Ectodermal cell (in vitro differentiated cells): ENCODE data around the gene TGFA.

ENCODE experiments used
- H3K27ac ChIP-seq: 2 replicates; pipeline ENCODE4 v1.7.0; 2013; ENCODE audit warnings: mild to moderate bottlenecking, low read depth, low read length; ENCODE audit not compliant: insufficient read depth, poor library complexity, severe bottlenecking
- H3K27me3 ChIP-seq: 2 replicates; pipeline ENCODE4 v1.7.0; 2013; ENCODE audit warnings: mild to moderate bottlenecking, low read length; ENCODE audit not compliant: insufficient read depth, control insufficient read depth, poor library complexity, severe bottlenecking
- H3K36me3 ChIP-seq: one replicate; pipeline ENCODE4 v1.7.0; 2013; ENCODE audit warnings: low read length; ENCODE audit not compliant: control insufficient read depth, insufficient read depth
- H3K4me1 ChIP-seq: one replicate; pipeline ENCODE4 v1.7.0; 2013; ENCODE audit warnings: low read length; ENCODE audit not compliant: control insufficient read depth, insufficient read depth
- H3K4me3 ChIP-seq: 2 replicates; pipeline ENCODE4 v1.7.0; 2013; ENCODE audit warnings: low read depth, low read length, control low read depth; ENCODE audit not compliant: insufficient read depth
- H3K9me3 ChIP-seq: 2 replicates; pipeline ENCODE4 v1.7.0; 2013; ENCODE audit warnings: mild to moderate bottlenecking, low read length, moderate library complexity; ENCODE audit not compliant: control insufficient read depth
- WGBS, 2 experiments: methylation state at CpG; one replicate each; pipeline ENCODE4 v1.1.7; 2013; ENCODE audit warnings: missing lambda C conversion rate in 2 of 2; 5-methylcytosine and 5-hydroxymethylcytosine counted together

TGFA gene

DNA sequence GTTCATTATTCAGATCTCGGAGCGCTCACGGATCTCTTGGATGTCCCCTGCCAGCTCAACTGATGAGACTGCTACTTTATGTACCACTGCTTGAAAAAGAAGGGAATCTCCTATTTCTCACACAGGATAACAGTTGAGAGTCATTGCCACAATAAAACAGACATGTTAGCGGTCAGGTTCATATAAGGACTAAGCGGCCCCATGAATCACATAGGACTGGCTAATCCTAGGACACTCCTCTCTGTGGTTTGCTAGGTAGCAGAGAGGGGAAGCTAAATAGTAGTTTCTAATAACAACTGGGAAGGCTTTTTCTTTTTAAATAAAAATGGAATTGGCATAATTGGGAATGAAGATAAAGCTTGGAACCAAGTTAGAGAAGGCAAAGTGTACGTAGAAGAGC lies 15.9 kb upstream of the TGFA start:
- Histone ChIP-seq H3K9me3 (no peaks in the 10 kb centered on the region), H3K27me3 (no peaks in the 10 kb centered on the region), H3K4me3 (no peak overlapping the region), H3K4me1 (no peaks in the 10 kb centered on the region), H3K36me3 (no peaks in the 10 kb centered on the region), H3K27ac (no peak overlapping the region)
- WGBS, 2 experiments = 94 to 96% methylated on average over 6 of the region's 6 CpGs

DNA sequence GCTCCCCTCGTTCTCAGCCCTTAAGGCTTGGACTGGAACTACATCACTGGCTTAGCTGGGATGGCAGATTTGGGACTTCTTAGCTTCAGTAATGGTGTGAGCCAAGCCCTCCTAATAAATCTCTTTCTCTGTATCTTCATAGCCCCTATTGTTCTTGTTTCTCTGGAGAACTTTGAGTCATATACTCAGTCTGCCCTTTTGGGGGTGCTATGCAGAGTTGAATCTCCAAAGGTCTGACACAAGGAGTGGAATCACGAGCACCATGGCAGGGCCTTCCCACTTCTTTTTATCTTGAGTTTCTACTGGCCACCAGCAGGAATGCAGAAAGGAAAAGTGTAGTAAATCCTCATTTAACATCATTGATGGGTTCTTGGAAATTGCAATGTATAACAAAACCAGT lies 13.3 kb upstream of the TGFA start:
- WGBS, 2 experiments = 89 to 90% methylated on average over 2 of the region's 2 CpGs
- H3K4me1 ChIP-seq = no peaks in the 10 kb centered on the region

DNA sequence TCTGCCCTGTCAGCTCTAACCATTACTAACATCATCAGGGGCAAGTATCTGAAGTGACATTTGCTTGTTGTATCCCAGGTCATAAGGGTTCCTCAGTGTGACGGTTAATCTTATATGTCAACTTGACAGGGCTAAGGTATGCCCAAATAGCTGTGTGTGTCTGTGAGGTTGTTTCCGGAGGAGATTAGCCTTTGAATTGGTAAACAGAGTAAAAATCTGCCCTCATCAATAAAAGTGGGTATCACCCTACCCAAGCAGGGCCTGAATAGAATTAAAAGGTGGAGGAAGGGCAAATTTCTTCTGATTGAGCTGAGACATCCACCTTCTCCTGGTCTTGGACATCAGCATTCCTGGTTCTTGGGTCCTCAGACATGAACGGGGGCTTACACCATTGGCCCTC lies 12.8 kb upstream of the TGFA start:
- H3K36me3 ChIP-seq = no peaks in the 10 kb centered on the region
- no peaks in the 10 kb centered on the region for H3K27me3 ChIP-seq
- no peak overlapping the region for H3K27ac ChIP-seq
- no peaks in the 10 kb centered on the region for H3K9me3 ChIP-seq
- H3K4me3 ChIP-seq = no peak overlapping the region
- no peaks in the 10 kb centered on the region for H3K4me1 ChIP-seq
- WGBS, 2 experiments = 92 to 94% methylated on average over 3 of the region's 3 CpGs

More for the DNA sequence above, 13.3 kb upstream of the TGFA start:
- Histone ChIP-seq H3K4me3 (no peak overlapping the region), H3K9me3 (no peaks in the 10 kb centered on the region), H3K27ac (no peak overlapping the region), H3K36me3 (no peaks in the 10 kb centered on the region), H3K27me3 (no peaks in the 10 kb centered on the region)

DNA sequence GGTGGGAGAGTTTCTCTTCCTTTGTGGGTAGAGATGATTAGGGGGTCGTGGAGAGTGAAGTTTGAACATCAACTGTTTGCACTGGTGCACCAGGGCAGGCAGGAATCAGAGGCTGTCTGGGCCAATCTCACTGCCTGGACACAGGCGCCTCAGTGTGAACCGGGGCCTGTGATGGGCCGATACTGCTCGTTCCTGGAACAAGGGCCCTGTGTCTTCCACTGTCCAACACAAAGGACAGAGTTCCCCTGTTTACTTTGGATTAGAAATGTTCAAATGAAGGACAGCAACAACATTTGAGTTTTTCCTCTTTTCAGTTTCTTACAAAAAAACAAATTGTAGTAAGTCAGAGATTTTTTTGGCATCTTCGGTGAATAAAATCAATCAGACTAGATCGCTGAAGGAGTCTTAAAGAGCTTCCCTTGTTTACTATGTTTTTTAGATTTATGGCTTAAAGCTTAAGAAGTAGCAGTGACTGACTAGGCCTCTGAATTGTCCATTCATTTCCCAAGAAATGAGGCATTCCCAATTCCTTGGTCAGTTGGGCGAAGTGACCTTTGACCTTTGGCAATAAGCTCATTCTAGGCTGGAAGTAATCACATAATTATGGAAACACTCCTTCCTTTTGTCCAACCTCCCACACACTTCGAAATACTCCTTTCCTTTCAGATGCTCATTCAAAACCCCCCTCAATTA lies 11.6 kb upstream of the TGFA start:
- no peaks in the 10 kb centered on the region for H3K36me3 ChIP-seq
- H3K9me3 ChIP-seq = no peaks in the 10 kb centered on the region
- H3K4me1 ChIP-seq = no peaks in the 10 kb centered on the region
- 75 to 79% methylated on average over 9 of the region's 9 CpGs for WGBS, 2 experiments
- no peaks in the 10 kb centered on the region for H3K27me3 ChIP-seq
- no peak overlapping the region for H3K4me3 ChIP-seq
- H3K27ac ChIP-seq = peak overlapping the region; percentile 1

DNA sequence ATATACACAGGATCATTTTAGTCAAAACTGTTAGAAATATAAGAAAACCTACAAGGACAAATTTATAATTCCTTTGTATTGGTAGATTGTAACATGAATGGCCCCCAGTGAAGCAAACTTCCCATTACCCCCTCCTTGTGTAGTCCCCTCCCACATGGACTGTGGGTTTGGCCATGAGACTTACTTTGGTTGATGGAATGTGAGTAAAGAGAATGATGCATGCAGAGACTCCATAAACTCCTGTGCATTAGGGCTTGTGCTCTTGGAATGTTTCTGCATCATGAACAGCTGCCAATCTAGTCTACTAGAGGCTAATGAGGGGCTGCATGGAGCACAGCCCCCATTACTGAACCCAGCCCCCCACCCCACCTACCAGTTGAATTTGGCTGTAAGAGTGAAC lies 8.3 kb upstream of the TGFA start:
- Histone ChIP-seq H3K36me3 (no peaks in the 10 kb centered on the region), H3K4me3 (no peak overlapping the region), H3K27me3 (peaks cover 4% of the 10 kb centered on the region), H3K27ac (no peak overlapping the region), H3K4me1 (no peaks in the 10 kb centered on the region), H3K9me3 (no peaks in the 10 kb centered on the region)

DNA sequence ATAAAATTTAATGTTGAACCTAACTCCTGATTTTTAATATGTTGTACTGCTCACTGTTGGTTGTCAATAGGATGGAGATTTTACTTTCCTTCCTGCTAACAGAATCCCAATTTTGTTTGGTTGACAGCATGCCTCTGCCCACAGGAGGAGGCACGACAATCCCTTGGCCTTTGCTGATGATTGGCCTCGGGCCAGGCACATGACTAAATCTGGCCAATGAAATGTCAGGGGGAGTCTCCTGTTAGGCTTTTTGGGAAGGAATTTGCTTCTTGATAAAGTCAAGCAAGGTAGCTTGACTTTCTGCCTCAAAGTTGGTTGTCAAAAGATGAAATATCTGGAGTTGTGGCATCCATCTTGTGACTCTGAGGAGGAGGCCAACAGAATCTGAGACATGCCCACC lies 6.8 kb upstream of the TGFA start:
- no peaks in the 10 kb centered on the region for H3K9me3 ChIP-seq
- no peak overlapping the region for H3K4me3 ChIP-seq
- no peaks in the 10 kb centered on the region for H3K4me1 ChIP-seq
- 88 to 91% methylated on average over 2 of the region's 2 CpGs for WGBS, 2 experiments
- no peak overlapping the region for H3K27ac ChIP-seq
- no peaks in the 10 kb centered on the region for H3K36me3 ChIP-seq
- H3K27me3 ChIP-seq = peaks cover 4% of the 10 kb centered on the region

DNA sequence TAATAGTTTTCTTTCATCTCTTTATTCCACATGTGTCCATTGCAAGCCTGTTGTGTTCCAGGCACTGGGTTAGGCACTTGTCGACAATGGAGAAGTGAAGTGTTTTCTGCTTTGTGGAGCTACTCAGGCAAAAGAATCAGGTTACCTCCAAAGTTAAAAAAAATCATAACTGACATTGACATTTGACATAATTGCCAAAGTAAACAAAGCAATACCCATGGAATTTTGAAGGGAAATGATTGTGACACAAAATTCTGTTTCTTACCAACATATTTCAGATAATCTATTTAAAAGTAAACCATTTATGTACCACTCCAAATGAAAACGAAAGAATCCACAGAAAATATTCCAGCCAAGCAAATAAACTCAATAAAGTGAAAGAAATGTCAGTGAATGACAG lies 6.4 kb upstream of the TGFA start:
- Histone ChIP-seq H3K4me3 (no peak overlapping the region), H3K4me1 (no peaks in the 10 kb centered on the region), H3K9me3 (no peaks in the 10 kb centered on the region), H3K27me3 (peaks cover 8% of the 10 kb centered on the region), H3K36me3 (no peaks in the 10 kb centered on the region), H3K27ac (no peak overlapping the region)
- 88 to 96% methylated on average over 1 to 2 of the region's 2 CpGs for WGBS, 2 experiments

DNA sequence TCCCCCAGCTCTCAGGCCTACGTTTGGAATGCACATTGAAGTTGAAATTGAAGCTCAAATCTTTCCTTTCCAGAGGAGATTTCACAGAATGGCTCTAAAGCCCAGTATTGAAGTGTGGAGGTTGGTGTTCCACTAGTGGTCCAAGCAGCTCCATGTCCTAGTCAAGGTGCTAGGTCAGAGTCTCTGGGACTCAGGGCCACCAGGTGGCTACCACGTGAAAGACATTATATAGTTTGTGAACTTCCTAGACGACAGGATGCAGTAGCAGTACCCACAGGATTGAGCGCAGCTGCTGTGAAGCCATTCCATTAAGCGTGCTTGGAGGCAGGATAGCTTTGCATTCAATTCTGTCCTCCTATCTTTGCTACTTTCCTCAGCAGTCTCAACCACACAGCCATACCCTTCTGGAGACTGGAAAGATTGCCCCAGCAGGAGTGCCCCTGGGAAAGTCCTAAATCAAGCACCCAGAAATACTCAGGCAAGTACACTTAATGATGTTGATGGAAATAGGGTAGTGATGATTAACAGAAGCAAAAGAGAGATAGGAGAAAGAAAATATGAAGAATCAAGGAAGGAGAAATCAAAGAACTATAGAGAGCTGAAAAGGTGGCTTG lies 4.7 kb upstream of the TGFA start:
- Histone ChIP-seq H3K4me1 (peaks cover under 1% of the 10 kb centered on the region), H3K27me3 (peaks cover 25% of the 10 kb centered on the region), H3K9me3 (no peaks in the 10 kb centered on the region), H3K36me3 (no peaks in the 10 kb centered on the region), H3K4me3 (no peak overlapping the region), H3K27ac (no peak overlapping the region)
- WGBS, 2 experiments = 69 to 73% methylated on average over 5 of the region's 5 CpGs

DNA sequence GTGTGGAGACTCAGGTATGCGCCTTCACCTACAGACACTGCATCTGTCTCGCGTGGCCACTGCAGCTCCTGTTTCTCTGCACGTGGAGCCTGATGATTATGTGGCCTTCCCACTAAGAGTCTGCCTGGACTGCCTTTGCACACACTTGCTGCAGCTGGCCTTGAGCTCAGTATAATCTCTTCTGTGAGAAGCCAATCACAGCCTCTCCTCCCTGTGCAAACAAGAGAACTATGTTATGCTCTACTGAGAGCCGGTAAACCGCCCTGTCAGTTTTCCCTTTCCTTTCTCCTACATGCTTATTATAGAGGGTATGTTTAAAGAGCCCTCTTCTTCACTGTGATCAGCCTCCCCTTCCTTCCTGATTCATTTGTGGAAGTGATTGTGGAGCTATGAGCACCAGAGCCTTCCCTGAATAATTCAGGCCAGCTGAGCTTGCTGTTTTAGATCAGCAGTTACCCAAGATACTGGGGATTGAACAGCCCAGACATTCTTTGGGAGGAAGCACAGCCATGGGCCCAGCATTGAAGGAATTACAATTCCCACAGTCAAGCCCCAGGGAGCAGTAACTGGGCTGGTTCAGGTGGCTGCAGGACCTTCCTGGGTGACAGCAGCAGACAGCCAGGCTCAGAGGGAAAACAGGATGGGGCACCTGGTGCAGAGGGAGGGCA lies 3.7 kb upstream of the TGFA start:
- Histone ChIP-seq H3K4me1 (peaks cover 5% of the 10 kb centered on the region), H3K27me3 (peaks cover 34% of the 10 kb centered on the region), H3K4me3 (no peak overlapping the region), H3K9me3 (no peaks in the 10 kb centered on the region), H3K36me3 (no peaks in the 10 kb centered on the region), H3K27ac (no peak overlapping the region)
- 88 to 89% methylated on average over 4 to 6 of the region's 6 CpGs for WGBS, 2 experiments

DNA sequence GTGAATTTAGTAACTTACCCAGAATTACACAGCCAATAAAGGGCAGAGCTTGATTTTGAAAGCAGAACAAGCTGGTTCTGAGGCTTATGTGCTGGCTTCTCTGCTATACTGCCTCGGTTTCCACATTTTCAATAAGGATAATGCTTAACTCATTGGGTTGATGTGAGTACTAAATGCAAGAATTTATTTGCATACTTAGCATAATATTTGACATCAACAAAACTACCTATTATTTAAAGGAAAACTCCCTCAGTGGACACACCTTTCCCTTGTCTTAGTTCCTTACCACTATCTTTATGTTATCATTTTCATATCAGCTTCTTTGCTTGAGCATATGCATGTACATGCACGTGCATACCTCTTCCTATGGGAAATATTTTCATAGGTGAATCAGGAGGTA lies 3.0 kb upstream of the TGFA start:
- H3K27me3 ChIP-seq = peaks cover 41% of the 10 kb centered on the region
- H3K9me3 ChIP-seq = no peaks in the 10 kb centered on the region
- H3K4me1 ChIP-seq = peaks cover 5% of the 10 kb centered on the region
- no peaks in the 10 kb centered on the region for H3K36me3 ChIP-seq
- no peak overlapping the region for H3K4me3 ChIP-seq
- H3K27ac ChIP-seq = no peak overlapping the region
- WGBS, 2 experiments = 91 to 93% methylated on average over 1 to 2 of the region's 2 CpGs
